NB4 (cell line): Measurements from ENCODE around the gene BIVM.

Experiments used
- MYC ChIP-seq: IDR thresholded peaks from 2 replicates; pipeline ENCODE4 v1.6.1; 2011; ENCODE audit warnings: low read depth, low read length
- POLR2A ChIP-seq: IDR thresholded peaks from 2 replicates; pipeline ENCODE4 v1.6.1; 2011; ENCODE audit warnings: mild to moderate bottlenecking; ENCODE audit not compliant: insufficient read length; ENCODE audit errors: extremely low read depth
- TF ChIP-seq, protein P1 (sequence below): IDR thresholded peaks from one replicate; pipeline ENCODE4 v1.5.1; 2012; ENCODE audit warnings: low read depth, low read length
- TF ChIP-seq, protein P2 (sequence below): IDR thresholded peaks from 2 replicates; pipeline ENCODE4 v1.6.1; 2011; ENCODE audit warnings: low read depth, low read length

DNA sequence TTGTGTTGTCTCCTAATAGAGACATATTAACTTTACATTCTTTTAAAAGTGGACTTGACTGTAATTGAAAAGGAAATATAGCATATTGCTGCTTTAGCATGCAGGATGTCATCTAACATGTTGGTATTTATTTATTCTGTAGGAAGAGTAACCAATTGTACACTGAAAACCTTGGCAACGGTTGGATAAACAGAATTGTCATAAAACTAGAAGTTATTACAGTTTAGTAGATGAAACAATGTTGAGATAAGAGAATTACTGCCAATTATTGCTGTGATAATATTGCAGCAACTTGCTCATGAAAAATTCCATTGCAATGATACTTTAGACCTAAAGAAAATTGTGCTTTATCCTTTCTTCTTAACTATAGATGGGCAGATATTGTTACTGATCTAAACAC is 39.4 kb downstream of the BIVM start:
- TF ChIP-seq, protein P1, sequence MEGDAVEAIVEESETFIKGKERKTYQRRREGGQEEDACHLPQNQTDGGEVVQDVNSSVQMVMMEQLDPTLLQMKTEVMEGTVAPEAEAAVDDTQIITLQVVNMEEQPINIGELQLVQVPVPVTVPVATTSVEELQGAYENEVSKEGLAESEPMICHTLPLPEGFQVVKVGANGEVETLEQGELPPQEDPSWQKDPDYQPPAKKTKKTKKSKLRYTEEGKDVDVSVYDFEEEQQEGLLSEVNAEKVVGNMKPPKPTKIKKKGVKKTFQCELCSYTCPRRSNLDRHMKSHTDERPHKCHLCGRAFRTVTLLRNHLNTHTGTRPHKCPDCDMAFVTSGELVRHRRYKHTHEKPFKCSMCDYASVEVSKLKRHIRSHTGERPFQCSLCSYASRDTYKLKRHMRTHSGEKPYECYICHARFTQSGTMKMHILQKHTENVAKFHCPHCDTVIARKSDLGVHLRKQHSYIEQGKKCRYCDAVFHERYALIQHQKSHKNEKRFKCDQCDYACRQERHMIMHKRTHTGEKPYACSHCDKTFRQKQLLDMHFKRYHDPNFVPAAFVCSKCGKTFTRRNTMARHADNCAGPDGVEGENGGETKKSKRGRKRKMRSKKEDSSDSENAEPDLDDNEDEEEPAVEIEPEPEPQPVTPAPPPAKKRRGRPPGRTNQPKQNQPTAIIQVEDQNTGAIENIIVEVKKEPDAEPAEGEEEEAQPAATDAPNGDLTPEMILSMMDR, result no peak
- no peak for TF ChIP-seq POLR2A
- TF ChIP-seq, protein P2, sequence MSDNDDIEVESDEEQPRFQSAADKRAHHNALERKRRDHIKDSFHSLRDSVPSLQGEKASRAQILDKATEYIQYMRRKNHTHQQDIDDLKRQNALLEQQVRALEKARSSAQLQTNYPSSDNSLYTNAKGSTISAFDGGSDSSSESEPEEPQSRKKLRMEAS, result no peak
- no peak for TF ChIP-seq MYC
